Measurements from ENCODE around the gene GAGE10.
"Not testable (repeated sequence)": the region's sequence is repeated elsewhere in the genome, so short reads cannot be mapped to it uniquely, and the experiment has no call there.

GAGE10 gene

GRCh38 chrX:49330421-49330820 lies 27.0 kb downstream of the GAGE10 start:
- not testable (repeated sequence) for H3K4me1 ChIP-seq (ENCODE audit: low read depth, poor library complexity, severe bottlenecking); H3K79me2 ChIP-seq (ENCODE audit: insufficient read depth, low read depth); H3K27ac ChIP-seq; H3K4me3 ChIP-seq (IDR thresholded peaks at IDR 0.05; ENCODE audit: insufficient read depth, low read depth, low read length); H3K36me3 ChIP-seq (ENCODE audit: insufficient read depth); H2AFZ ChIP-seq (ENCODE audit: low read depth); H3K9ac ChIP-seq; H4K20me1 ChIP-seq (ENCODE audit: insufficient read depth); H3K4me2 ChIP-seq; H3K27me3 ChIP-seq (ENCODE audit: insufficient read depth, low read depth)

GRCh38 chrX:49331282-49331681 lies 27.8 kb downstream of the GAGE10 start, which contains the start of gene GAGE13:
Gene GAGE13 (plus strand): TSS chrX:49331582. CDS start chrX:49332738, 1,156 bp downstream.
- H3K79me2 ChIP-seq (ENCODE audit: insufficient read depth, low read depth); H3K4me2 ChIP-seq; H3K9ac ChIP-seq; H3K27ac ChIP-seq; H3K4me1 ChIP-seq (ENCODE audit: low read depth, poor library complexity, severe bottlenecking); H3K4me3 ChIP-seq (IDR thresholded peaks at IDR 0.05; ENCODE audit: insufficient read depth, low read depth, low read length); H4K20me1 ChIP-seq (ENCODE audit: insufficient read depth); H3K27me3 ChIP-seq (ENCODE audit: insufficient read depth, low read depth); H2AFZ ChIP-seq (ENCODE audit: low read depth); H3K36me3 ChIP-seq (ENCODE audit: insufficient read depth): not testable (repeated sequence)

DNA sequence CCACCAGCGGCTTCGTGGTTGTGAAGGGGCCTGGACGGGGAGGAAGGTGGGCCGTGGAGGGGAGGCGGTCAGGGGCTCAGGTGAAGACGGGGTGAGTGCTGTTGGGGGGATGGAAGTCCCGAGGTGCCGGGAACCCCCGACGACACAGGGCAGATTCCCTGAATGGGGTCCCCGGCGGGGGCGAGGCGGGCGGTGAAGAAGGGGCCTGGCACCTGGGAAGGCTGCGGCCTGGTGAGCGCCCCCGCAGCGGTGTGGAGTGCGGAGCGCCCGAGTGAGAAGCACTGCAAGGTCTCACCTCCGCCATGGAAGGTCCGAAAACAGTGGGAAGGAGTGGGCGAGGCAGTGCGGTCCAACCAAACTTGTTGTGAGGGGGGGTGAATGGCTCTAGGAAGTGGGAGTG lies 28.4 kb downstream of the GAGE10 start:
- not testable (repeated sequence) for H2AFZ ChIP-seq (ENCODE audit: low read depth); H3K27ac ChIP-seq; H3K9ac ChIP-seq; H3K4me3 ChIP-seq (IDR thresholded peaks at IDR 0.05; ENCODE audit: insufficient read depth, low read depth, low read length); H3K36me3 ChIP-seq (ENCODE audit: insufficient read depth); H3K4me1 ChIP-seq (ENCODE audit: low read depth, poor library complexity, severe bottlenecking); H4K20me1 ChIP-seq (ENCODE audit: insufficient read depth); H3K79me2 ChIP-seq (ENCODE audit: insufficient read depth, low read depth); H3K27me3 ChIP-seq (ENCODE audit: insufficient read depth, low read depth); H3K4me2 ChIP-seq

DNA sequence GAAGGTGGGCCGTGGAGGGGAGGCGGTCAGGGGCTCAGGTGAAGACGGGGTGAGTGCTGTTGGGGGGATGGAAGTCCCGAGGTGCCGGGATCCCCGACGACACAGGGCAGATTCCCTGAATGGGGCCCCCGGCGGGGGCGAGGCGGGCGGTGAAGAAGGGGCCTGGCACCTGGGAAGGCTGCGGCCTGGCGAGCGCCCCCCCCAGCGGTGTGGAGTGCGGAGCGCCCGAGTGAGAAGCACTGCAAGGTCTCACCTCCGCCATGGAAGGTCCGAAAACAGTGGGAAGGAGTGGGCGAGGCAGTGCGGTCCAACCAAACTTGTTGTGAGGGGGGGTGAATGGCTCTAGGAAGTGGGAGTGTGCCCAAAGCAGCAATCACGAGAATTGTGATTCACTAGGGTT lies 38.0 kb downstream of the GAGE10 start:
- not testable (repeated sequence) for H3K79me2 ChIP-seq (ENCODE audit: insufficient read depth, low read depth); H3K9ac ChIP-seq; H4K20me1 ChIP-seq (ENCODE audit: insufficient read depth); H3K27ac ChIP-seq; H3K27me3 ChIP-seq (ENCODE audit: insufficient read depth, low read depth); H3K4me3 ChIP-seq (IDR thresholded peaks at IDR 0.05; ENCODE audit: insufficient read depth, low read depth, low read length); H3K4me1 ChIP-seq (ENCODE audit: low read depth, poor library complexity, severe bottlenecking); H3K4me2 ChIP-seq; H2AFZ ChIP-seq (ENCODE audit: low read depth); H3K36me3 ChIP-seq (ENCODE audit: insufficient read depth)

- not testable (repeated sequence) for H3K9ac ChIP-seq; H4K20me1 ChIP-seq (ENCODE audit: insufficient read depth); H3K4me1 ChIP-seq (ENCODE audit: low read depth, poor library complexity, severe bottlenecking); H3K27ac ChIP-seq; H3K79me2 ChIP-seq (ENCODE audit: insufficient read depth, low read depth); H2AFZ ChIP-seq (ENCODE audit: low read depth); H3K4me3 ChIP-seq (IDR thresholded peaks at IDR 0.05; ENCODE audit: insufficient read depth, low read depth, low read length); H3K27me3 ChIP-seq (ENCODE audit: insufficient read depth, low read depth); H3K36me3 ChIP-seq (ENCODE audit: insufficient read depth); H3K4me2 ChIP-seq
These were observed 41.2 kb downstream of the GAGE10 start for GRCh38 chrX:49344496-49345175.

- H4K20me1 ChIP-seq (ENCODE audit: insufficient read depth); H2AFZ ChIP-seq (ENCODE audit: low read depth); H3K27ac ChIP-seq; H3K4me2 ChIP-seq; H3K27me3 ChIP-seq (ENCODE audit: insufficient read depth, low read depth); H3K4me3 ChIP-seq (IDR thresholded peaks at IDR 0.05; ENCODE audit: insufficient read depth, low read depth, low read length); H3K9ac ChIP-seq; H3K79me2 ChIP-seq (ENCODE audit: insufficient read depth, low read depth); H3K4me1 ChIP-seq (ENCODE audit: low read depth, poor library complexity, severe bottlenecking); H3K36me3 ChIP-seq (ENCODE audit: insufficient read depth): not testable (repeated sequence)
These were observed 42.0 kb downstream of the GAGE10 start for GRCh38 chrX:49345402-49345801.

- H2AFZ ChIP-seq (ENCODE audit: low read depth); H3K4me2 ChIP-seq; H3K9ac ChIP-seq; H3K36me3 ChIP-seq (ENCODE audit: insufficient read depth); H3K4me1 ChIP-seq (ENCODE audit: low read depth, poor library complexity, severe bottlenecking); H4K20me1 ChIP-seq (ENCODE audit: insufficient read depth); H3K79me2 ChIP-seq (ENCODE audit: insufficient read depth, low read depth); H3K4me3 ChIP-seq (IDR thresholded peaks at IDR 0.05; ENCODE audit: insufficient read depth, low read depth, low read length); H3K27me3 ChIP-seq (ENCODE audit: insufficient read depth, low read depth); H3K27ac ChIP-seq: not testable (repeated sequence)
These were observed 42.7 kb downstream of the GAGE10 start for GRCh38 chrX:49346150-49346549.
